HEK293 (cell line): ENCODE measurements around the gene ECE1.

ENCODE experiments used
- CTCF ChIP-seq: fragments of 450-650 bp; formaldehyde crosslinking; IDR thresholded peaks from 2 replicates; pipeline ENCODE4 v1.5.1; 2016; ENCODE audit warnings: missing biosample characterization, missing genetic modification characterization
- ZNF302 ChIP-seq: fragments of 450-650 bp; formaldehyde crosslinking; IDR thresholded peaks from 2 replicates; pipeline ENCODE4 v1.5.1; 2016; ENCODE audit warnings: missing biosample characterization, missing genetic modification characterization, low read depth
- ZNF423 ChIP-seq: fragments of 450-650 bp; formaldehyde crosslinking; IDR thresholded peaks from 2 replicates; pipeline ENCODE4 v1.5.1; 2016; ENCODE audit warnings: missing biosample characterization, missing genetic modification characterization
- TF ChIP-seq, protein P1 (sequence below): IDR thresholded peaks from 2 replicates; pipeline ENCODE4 v1.6.1; 2011; ENCODE audit warnings: mild to moderate bottlenecking, low read depth, low read length, borderline replicate concordance

- TF ChIP-seq ZNF302 (tag by site-specific recombination) (no peak), CTCF (tag by site-specific recombination) (no peak), ZNF423 (tag by site-specific recombination) (no peak)
- TF ChIP-seq, protein P1, sequence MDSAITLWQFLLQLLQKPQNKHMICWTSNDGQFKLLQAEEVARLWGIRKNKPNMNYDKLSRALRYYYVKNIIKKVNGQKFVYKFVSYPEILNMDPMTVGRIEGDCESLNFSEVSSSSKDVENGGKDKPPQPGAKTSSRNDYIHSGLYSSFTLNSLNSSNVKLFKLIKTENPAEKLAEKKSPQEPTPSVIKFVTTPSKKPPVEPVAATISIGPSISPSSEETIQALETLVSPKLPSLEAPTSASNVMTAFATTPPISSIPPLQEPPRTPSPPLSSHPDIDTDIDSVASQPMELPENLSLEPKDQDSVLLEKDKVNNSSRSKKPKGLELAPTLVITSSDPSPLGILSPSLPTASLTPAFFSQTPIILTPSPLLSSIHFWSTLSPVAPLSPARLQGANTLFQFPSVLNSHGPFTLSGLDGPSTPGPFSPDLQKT = no peak
These were observed 39.1 kb upstream of the ECE1 start for GRCh38 chr1:21329209-21329844.
